ENCODE measurements around the gene PAQR6.

Gene PAQR6

DNA sequence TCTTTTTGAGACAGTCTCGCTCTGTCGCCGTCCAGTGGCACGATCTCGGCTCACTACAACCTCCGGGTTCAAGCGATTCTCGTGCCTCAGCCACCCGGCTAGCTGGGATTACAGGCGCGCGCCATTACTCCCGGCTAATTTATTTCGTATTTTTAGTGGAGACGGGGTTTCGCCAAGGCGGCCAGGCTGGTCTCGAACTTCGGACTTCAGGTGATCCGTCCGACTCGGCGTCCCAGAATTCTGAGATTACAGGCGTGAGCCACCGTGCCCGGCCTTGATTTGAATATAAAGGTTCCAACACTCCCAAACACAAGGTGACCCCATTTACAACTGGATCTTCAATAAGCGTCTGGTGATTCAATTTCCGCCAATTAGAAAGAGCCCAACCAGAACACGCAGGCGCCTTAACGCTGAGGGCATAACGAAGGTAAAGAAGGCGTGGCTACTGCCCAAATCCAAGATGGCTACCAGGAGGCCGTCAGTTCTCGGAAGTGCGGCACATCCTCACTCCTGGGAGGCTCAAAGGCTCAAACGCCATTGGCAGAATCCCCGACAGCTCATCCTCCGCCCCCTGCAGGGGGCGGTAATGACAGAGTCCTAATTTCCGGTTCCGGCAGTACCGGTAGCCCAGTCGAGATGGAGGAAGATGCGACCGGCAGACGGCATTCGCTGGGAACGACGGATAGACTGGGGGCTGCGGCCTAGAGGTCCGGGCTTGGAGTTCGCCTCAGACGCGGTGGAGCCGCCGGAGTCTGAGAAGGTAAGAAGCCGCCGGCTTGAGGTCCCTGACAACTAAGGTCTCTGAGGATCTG, 54.2 kb downstream of the PAQR6 start, which contains the start of gene SLC25A44:
SLC25A44 (plus strand) TSS at position 617 of the 812 bp plus-strand sequence. CDS start 5,744 bp downstream, outside the sequence.
- DNase-seq, result peak; percentile 97
